ENCODE data around the gene SMURF1. TPM values are rescaled to one million over a fixed set of nuclear protein-coding genes. Genes with fewer than 3 reads are reported as not detected.

Gene SMURF1
- total RNA-seq, 1 donor from 2014 or later, result 9.0 TPM

DNA sequence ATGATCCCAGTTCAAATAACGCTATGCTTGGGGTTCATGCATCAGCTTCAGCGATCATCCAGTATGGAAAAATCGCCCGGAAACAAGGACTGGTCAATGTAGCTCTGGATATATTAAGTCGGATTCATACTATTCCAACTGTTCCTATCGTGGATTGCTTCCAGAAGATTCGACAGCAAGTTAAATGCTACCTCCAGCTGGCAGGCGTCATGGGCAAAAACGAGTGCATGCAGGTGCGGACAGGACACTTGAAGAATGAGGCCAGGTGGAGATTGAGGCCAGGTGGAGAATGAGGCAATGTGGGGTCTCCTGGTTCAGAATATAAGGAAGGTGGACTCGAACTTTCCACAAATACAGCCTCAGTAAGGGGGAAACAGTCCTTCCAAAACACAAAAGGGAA, 159.8 kb downstream of the SMURF1 start:
- DNase-seq (no peak), ATAC-seq (ENCODE audit: poor library complexity) (no peak)
- intact Hi-C loops (cut with DNase I), result no loop called here

DNA sequence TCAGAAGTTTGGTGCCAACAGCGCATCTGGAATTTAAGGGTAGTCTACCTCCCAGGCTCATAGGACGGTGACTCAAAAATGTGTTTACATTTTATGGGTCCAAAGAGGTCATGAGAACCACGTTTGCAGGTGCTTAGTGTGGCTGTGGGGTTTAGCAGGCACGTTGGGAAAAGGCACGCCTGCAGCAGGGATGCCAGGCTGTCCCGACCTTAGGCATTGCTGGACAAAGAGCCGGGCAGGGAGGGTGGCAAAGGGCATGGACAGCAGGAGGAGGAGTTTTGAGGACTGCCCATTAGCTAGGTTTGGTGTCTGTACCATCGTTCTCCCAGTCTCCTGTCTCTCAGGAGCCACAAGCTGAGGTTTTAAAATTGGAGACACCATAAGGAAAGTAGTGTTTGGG, 161.2 kb downstream of the SMURF1 start:
- no peak for ATAC-seq (ENCODE audit: poor library complexity)
- intact Hi-C loops (cut with DNase I), result no loop called here
- DNase-seq, result no peak

DNA sequence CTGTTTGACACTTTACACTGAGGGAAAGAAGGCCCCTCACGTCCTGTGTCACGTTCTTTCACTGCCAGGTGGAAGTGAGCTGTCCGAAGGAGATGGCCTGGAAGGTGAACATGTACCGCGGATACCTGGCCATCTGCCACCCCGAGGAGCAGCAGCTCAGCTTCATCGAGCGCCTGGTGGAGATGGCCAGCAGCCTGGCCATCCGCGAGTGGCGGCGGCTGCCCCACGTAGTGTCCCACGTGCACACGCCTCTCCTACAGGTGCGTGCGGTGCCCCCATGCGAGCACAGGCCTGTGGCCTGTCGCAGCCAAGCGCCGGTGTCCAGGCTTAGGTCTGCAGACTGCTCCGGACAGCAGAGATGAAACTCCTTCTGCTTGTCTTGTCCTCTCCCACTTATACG, 162.2 kb downstream of the SMURF1 start:
- ATAC-seq (ENCODE audit: poor library complexity), result no peak
- intact Hi-C loops (cut with DNase I), result no loop called here

DNA sequence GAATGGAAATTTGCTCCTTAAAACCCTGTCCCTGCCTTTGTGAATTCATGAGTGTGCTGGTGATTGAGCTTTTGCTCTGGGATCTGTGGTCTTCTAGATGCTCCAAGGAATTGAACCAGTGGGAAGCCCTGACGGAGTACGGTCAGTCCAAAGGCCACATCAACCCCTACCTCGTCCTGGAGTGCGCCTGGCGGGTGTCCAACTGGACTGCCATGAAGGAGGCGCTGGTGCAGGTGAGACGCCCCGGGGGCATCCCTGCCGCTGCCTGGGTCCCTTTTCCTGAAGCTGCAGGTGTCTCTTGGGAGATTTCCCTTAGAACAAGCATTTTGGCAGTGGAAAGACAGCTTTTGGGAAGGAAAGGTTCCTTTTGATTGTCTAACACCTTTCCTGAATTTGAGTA, 165.2 kb downstream of the SMURF1 start:
- DNase-seq, result no peak
- intact Hi-C loops (cut with DNase I), result no loop called here
- no peak for ATAC-seq (ENCODE audit: poor library complexity)

More for the DNA sequence above, 162.2 kb downstream of the SMURF1 start:
- DNase-seq, result no peak

Other genes with a start within 250 kb of the SMURF1 start
- not detected for gene KPNA7, start 64.0 kb upstream of the SMURF1 start, total RNA-seq
- not detected for gene MYH16, start 128.7 kb upstream of the SMURF1 start, total RNA-seq
- gene ARPC1A, start 181.8 kb upstream of the SMURF1 start, total RNA-seq, result 133 TPM
- gene ARPC1B, start 230.6 kb upstream of the SMURF1 start, total RNA-seq, result 40.6 TPM

All from Right ventricle myocardium superior (tissue), 1 donor.